Neural cell (in vitro differentiated cells): ENCODE results near the gene MANF.

Experiments used
- CTCF ChIP-seq: fragments of 450-650 bp; IDR thresholded peaks from 2 replicates; pipeline ENCODE4 v1.5.1; 2014; ENCODE audit warnings: antibody characterized with exemption, mild to moderate bottlenecking, moderate library complexity; ENCODE audit not compliant: poor library complexity, severe bottlenecking
- EZH2 ChIP-seq: fragments of 200-600, 300-800 bp; shearing (Covaris generic), sonication (generic); IDR thresholded peaks from 2 replicates; pipeline ENCODE4 v1.6.1; 2014; ENCODE audit warnings: antibody characterized with exemption, low read length, borderline replicate concordance, mild to moderate bottlenecking; ENCODE audit not compliant: insufficient read depth, poor library complexity, severe bottlenecking
- RAD21 ChIP-seq: fragments of 450-650 bp; conservative IDR thresholded peaks from 2 replicates; pipeline ENCODE4 v1.6.1; 2014; ENCODE audit warnings: antibody characterized with exemption, mild to moderate bottlenecking, moderate library complexity
- SMC3 ChIP-seq: fragments of 450-650 bp; conservative IDR thresholded peaks from 2 replicates; pipeline ENCODE4 v1.6.1; 2014; ENCODE audit warnings: antibody characterized with exemption, mild to moderate bottlenecking, moderate library complexity; ENCODE audit not compliant: poor library complexity

DNA sequence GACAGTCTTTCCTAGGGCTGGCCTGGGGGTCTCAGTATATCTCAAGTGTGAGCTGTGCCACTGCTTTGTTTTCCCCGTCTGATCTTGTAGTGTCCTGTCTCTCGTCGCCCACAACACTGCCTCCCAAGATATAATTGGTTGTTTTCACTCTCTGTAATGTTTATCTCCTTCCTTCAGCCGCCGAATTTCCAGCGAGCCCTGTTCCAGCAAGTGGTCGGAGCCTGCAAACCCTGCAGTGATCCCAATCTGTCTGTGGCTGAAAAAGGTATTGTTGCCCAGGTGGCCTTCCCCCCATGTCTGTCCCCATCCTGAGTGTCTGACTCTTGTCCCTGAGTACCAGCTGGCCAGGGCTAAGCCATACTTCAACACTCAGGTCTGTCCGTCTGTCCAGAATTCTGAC lies 9.5 kb upstream of the MANF start:
- TF ChIP-seq CTCF (no peak), RAD21 (no peak), SMC3 (no peak), EZH2 (no peak)
